ENCODE measurements around the gene KATNB1. TPM values are rescaled to one million over a fixed set of nuclear protein-coding genes. Genes with fewer than 3 reads are reported as not detected.
"Not testable (repeated sequence)": the region's sequence is repeated elsewhere in the genome, so short reads cannot be mapped to it uniquely, and the experiment has no call there.

Gene KATNB1
- total and polyA plus RNA-seq, 2 donors (not counting 1 experiment from before 2014, with no cell fraction given): 6.7 to 15.2 TPM

- H4K20me1 ChIP-seq (ENCODE audit: control insufficient read depth, extremely low read depth, insufficient read depth, low read length): no peaks in the 10 kb centered on the region
- TF ChIP-seq, protein P1, sequence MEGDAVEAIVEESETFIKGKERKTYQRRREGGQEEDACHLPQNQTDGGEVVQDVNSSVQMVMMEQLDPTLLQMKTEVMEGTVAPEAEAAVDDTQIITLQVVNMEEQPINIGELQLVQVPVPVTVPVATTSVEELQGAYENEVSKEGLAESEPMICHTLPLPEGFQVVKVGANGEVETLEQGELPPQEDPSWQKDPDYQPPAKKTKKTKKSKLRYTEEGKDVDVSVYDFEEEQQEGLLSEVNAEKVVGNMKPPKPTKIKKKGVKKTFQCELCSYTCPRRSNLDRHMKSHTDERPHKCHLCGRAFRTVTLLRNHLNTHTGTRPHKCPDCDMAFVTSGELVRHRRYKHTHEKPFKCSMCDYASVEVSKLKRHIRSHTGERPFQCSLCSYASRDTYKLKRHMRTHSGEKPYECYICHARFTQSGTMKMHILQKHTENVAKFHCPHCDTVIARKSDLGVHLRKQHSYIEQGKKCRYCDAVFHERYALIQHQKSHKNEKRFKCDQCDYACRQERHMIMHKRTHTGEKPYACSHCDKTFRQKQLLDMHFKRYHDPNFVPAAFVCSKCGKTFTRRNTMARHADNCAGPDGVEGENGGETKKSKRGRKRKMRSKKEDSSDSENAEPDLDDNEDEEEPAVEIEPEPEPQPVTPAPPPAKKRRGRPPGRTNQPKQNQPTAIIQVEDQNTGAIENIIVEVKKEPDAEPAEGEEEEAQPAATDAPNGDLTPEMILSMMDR (conservative IDR thresholded peaks at IDR 0.05 in 1 of 2, IDR thresholded peaks at IDR 0.05 in 1 of 2; ENCODE audit: low read depth in 1 of 2, low read length in 2 of 2): no peak
- no peak for TF ChIP-seq EZH2 (IDR thresholded peaks at IDR 0.05; ENCODE audit: low read length, missing control alignments)
- H3K9me3 ChIP-seq (ENCODE audit: control insufficient read depth, insufficient read depth, low read depth, low read length): no peaks in the 10 kb centered on the region
- no peaks in the 10 kb centered on the region for H3K4me1 ChIP-seq (ENCODE audit: control insufficient read depth, extremely low read depth, insufficient read depth, low read length)
- no peak overlapping the region for H3K4me2 ChIP-seq (ENCODE audit: extremely low read depth, insufficient read depth, low read length)
- H2AFZ ChIP-seq (ENCODE audit: low read length): no peak overlapping the region
- H3K27ac ChIP-seq (ENCODE audit: insufficient read depth, low read length): no peak overlapping the region
- no peaks in the 10 kb centered on the region for H3K36me3 ChIP-seq (ENCODE audit: control insufficient read depth, insufficient read depth, low read length)
- H3K27me3 ChIP-seq (ENCODE audit: control insufficient read depth, insufficient read depth, low read length): peaks cover 16% of the 10 kb centered on the region
- H3K9ac ChIP-seq (ENCODE audit: insufficient read depth, low read length): no peak overlapping the region
- no peak for DNase-seq (ENCODE audit: low read depth in 2 of 2)
- no peak overlapping the region for H3K4me3 ChIP-seq (replicated peaks in 1 of 4; ENCODE audit: control extremely low read depth in 1 of 4, insufficient read depth in 1 of 4, low read depth in 3 of 4, low read length in 4 of 4)
- H3K79me2 ChIP-seq (ENCODE audit: control insufficient read depth, insufficient read depth, low read length): no peaks in the 10 kb centered on the region
Observed at GRCh38 chr16:57711993-57712392, 23.6 kb upstream of the KATNB1 start.

- H4K20me1 ChIP-seq (ENCODE audit: control insufficient read depth, extremely low read depth, insufficient read depth, low read length); H3K79me2 ChIP-seq (ENCODE audit: control insufficient read depth, insufficient read depth, low read length); H3K27ac ChIP-seq (ENCODE audit: insufficient read depth, low read length); H3K4me3 ChIP-seq (replicated peaks in 1 of 4; ENCODE audit: control extremely low read depth in 1 of 4, insufficient read depth in 1 of 4, low read depth in 3 of 4, low read length in 4 of 4); H3K4me1 ChIP-seq (ENCODE audit: control insufficient read depth, extremely low read depth, insufficient read depth, low read length); H3K9me3 ChIP-seq (ENCODE audit: control insufficient read depth, insufficient read depth, low read depth, low read length); H3K36me3 ChIP-seq (ENCODE audit: control insufficient read depth, insufficient read depth, low read length); H3K4me2 ChIP-seq (ENCODE audit: extremely low read depth, insufficient read depth, low read length); H2AFZ ChIP-seq (ENCODE audit: low read length); H3K9ac ChIP-seq (ENCODE audit: insufficient read depth, low read length); DNase-seq (ENCODE audit: low read depth in 2 of 2): not testable (repeated sequence)
- H3K27me3 ChIP-seq (ENCODE audit: control insufficient read depth, insufficient read depth, low read length): peaks cover 16% of the 10 kb centered on the region
Observed at GRCh38 chr16:57712569-57712968, 23.0 kb upstream of the KATNB1 start.

GRCh38 chr16:57713596-57713995 is 22.0 kb upstream of the KATNB1 start:
- no peak overlapping the region for H2AFZ ChIP-seq (ENCODE audit: low read length)
- no peak overlapping the region for H3K27ac ChIP-seq (ENCODE audit: insufficient read depth, low read length)
- no peak overlapping the region for H3K4me3 ChIP-seq (replicated peaks in 1 of 4; ENCODE audit: control extremely low read depth in 1 of 4, insufficient read depth in 1 of 4, low read depth in 3 of 4, low read length in 4 of 4)
- no peaks in the 10 kb centered on the region for H3K79me2 ChIP-seq (ENCODE audit: control insufficient read depth, insufficient read depth, low read length)
- no peaks in the 10 kb centered on the region for H4K20me1 ChIP-seq (ENCODE audit: control insufficient read depth, extremely low read depth, insufficient read depth, low read length)
- H3K4me2 ChIP-seq (ENCODE audit: extremely low read depth, insufficient read depth, low read length): no peak overlapping the region
- no peak for DNase-seq (ENCODE audit: low read depth in 2 of 2)
- H3K9ac ChIP-seq (ENCODE audit: insufficient read depth, low read length): no peak overlapping the region
- H3K9me3 ChIP-seq (ENCODE audit: control insufficient read depth, insufficient read depth, low read depth, low read length): no peaks in the 10 kb centered on the region
- TF ChIP-seq EZH2 (IDR thresholded peaks at IDR 0.05; ENCODE audit: low read length, missing control alignments): no peak
- TF ChIP-seq, protein P1 (conservative IDR thresholded peaks at IDR 0.05 in 1 of 2, IDR thresholded peaks at IDR 0.05 in 1 of 2; ENCODE audit: low read depth in 1 of 2, low read length in 2 of 2): no peak
- H3K36me3 ChIP-seq (ENCODE audit: control insufficient read depth, insufficient read depth, low read length): no peaks in the 10 kb centered on the region
- H3K4me1 ChIP-seq (ENCODE audit: control insufficient read depth, extremely low read depth, insufficient read depth, low read length): no peaks in the 10 kb centered on the region
- H3K27me3 ChIP-seq (ENCODE audit: control insufficient read depth, insufficient read depth, low read length): peaks cover 16% of the 10 kb centered on the region
